ENCODE data around the gene MESP1.
"Not testable (repeated sequence)": the region's sequence is repeated elsewhere in the genome, so short reads cannot be mapped to it uniquely, and the experiment has no call there.

MESP1 gene, protein sequence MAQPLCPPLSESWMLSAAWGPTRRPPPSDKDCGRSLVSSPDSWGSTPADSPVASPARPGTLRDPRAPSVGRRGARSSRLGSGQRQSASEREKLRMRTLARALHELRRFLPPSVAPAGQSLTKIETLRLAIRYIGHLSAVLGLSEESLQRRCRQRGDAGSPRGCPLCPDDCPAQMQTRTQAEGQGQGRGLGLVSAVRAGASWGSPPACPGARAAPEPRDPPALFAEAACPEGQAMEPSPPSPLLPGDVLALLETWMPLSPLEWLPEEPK

DNA sequence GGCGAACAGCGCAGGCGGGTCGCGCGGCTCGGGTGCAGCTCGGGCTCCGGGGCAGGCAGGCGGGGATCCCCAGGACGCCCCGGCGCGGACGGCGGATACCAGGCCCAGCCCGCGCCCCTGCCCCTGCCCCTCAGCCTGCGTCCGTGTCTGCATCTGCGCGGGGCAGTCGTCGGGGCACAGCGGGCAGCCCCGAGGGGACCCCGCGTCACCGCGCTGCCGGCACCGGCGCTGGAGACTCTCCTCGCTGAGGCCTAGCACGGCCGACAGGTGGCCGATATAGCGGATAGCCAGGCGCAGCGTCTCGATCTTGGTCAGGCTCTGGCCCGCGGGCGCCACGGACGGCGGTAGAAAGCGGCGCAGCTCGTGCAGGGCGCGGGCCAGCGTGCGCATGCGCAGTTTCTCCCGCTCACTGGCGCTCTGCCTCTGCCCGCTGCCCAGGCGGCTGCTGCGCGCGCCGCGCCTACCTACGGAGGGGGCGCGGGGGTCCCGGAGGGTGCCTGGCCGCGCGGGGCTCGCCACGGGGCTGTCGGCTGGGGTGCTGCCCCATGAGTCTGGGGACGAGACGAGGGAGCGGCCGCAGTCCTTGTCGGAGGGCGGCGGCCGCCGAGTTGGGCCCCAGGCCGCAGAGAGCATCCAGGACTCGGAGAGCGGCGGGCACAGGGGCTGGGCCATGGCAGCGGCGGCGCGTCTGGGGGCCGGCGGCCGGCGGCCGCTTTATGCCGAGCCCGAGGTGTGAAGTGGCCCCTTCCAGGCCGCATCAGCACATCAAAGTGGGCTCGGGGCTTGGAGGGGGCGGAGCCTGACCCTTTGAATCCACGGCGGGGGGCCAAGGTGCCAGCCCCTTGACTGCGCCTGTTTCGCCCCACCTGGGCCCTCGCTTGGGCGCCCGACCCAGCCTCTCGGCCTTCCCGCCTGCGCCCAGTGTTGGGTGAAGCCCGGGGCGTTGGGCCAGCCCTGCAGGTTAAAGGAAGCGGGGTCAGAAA is at the start of gene MESP1:
MESP1 (minus strand) TSS at position 690 of the 983 bp plus-strand sequence; CDS start at position 672, 18 bp downstream.
- peak within 1 kb of the TSS; percentile 58; the same call in 1 of the 2 replicates for H3K4me3 ChIP-seq (ENCODE audit: low read length)
- TF ChIP-seq ZNF274 (IDR thresholded peaks at IDR 0.05; ENCODE audit: low read depth, low read length), result no peak

DNA sequence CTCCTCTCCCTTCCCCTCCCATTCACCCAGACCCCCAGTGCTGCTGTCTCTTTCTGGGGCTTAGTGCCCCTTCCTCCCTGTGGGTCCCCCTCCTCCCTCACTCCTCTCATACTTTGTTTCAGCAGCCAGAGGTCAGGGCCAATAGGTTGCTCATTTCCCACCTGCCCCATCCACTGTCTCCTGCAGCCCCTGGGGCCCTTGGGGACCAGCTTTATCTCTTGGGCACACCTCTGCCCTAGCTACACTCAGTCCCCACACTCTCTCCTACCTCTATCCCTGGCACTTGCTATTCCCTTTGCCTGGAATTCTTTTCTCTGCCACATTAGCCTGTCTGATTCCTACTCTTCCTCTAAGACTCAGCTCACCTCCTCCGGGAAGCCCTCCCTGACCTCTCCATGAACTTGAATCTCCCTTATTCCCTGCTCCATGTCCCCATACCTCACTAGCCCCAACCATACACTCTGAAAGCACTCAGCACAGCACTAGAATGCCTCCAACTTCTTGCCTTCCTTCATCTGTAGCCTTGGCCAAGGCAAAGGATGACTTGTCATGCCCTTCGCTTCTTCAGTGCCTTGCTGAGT is 49.0 kb upstream of the MESP1 start:
- H3K4me3 ChIP-seq (ENCODE audit: low read length), result no peak overlapping the region
- no peak for TF ChIP-seq ZNF274 (IDR thresholded peaks at IDR 0.05; ENCODE audit: low read depth, low read length)

DNA sequence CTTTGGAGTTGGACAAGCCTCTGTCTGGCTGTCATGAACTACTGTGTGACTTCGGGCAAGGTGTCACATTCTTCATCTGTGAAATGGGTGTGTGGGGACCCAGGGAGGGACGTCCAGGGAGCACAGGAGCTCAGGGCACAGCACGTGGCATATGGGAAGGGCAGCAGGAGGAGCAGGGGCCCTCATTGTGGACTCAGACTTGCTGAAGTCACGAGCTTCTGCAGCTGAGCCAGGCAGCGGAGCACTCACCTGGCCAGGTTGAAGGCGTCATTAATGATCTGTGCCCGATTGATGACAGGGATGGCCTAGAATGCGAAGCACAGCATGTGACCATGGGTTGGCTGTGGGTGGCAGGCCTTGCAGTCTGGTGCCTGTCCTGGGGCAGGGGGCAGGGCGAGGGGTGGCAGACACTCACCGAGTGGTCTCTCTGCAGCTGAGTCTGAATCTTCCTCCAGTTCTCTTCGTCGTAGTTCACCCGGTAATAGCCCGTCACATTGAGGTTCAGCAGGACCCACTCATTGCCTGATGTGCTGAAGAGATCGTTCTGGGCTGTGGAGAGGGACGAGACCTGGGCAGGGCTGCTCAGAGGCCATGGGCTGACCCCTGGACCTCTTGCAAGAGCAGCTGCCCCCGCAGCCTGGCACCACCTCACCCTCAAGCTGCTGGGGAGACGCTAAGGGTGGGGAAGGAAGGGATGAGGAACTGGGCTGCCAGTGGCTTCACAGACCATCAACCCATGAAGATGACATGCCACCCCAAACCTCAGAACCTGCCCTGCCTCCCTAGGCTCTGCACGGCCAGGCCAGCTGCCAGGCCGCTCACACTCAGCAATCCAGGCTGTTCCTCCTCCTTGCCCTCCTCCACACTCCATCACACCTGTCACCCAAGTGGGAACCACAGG is 48.2 kb upstream of the MESP1 start:
- no peak for TF ChIP-seq ZNF274 (IDR thresholded peaks at IDR 0.05; ENCODE audit: low read depth, low read length)
- no peak overlapping the region for H3K4me3 ChIP-seq (ENCODE audit: low read length)

DNA sequence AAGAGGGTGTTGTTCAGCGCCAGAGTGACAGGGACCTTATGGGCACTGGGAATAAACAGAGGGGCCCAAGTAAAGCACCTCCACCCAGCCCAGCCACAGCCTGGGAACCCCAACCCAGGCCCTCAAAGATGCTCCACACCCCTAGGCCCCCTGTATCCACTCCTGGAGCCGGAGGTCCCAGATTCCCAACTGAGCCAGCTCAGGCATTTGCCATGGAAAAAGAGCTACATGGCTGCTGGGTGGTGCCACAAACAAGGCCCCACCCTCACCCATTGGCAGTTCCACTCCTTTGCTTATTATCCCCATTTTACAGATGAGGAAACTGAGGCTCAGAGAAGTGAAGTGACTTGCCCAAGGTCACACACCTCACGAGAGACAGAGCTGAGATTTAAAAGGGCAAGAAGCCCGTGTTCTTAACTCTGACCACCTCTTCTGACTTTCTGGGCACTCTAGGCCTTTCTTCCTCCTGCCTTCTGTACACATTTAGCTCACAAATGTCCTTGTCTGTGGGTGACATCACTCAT is 46.7 kb upstream of the MESP1 start:
- no peak overlapping the region for H3K4me3 ChIP-seq (ENCODE audit: low read length)
- no peak for TF ChIP-seq ZNF274 (IDR thresholded peaks at IDR 0.05; ENCODE audit: low read depth, low read length)

DNA sequence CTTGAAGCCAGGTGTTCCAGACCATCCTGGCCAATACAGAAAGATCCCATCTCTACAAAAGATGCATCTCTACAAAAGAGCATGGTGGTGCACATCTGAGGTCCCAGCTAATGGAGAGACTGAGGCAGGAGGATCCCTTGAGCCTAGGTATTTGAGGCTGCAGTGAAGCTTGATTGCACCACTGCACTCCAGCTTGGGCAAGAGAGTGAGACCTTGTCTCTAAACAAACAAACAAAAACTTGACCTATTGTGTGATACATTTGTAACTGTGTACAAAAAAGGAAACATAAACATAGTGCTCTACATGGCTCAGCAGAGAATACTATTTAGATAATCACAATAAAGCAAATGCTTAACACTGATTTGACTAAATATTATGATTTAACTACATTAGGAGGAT is 44.9 kb upstream of the MESP1 start:
- TF ChIP-seq ZNF274 (IDR thresholded peaks at IDR 0.05; ENCODE audit: low read depth, low read length), result no peak
- no peak overlapping the region for H3K4me3 ChIP-seq (ENCODE audit: low read length)

GRCh38 chr15:89794627-89795241 is 43.7 kb upstream of the MESP1 start:
- TF ChIP-seq ZNF274 (IDR thresholded peaks at IDR 0.05; ENCODE audit: low read depth, low read length), result no peak
- H3K4me3 ChIP-seq (ENCODE audit: low read length), result no peak overlapping the region

DNA sequence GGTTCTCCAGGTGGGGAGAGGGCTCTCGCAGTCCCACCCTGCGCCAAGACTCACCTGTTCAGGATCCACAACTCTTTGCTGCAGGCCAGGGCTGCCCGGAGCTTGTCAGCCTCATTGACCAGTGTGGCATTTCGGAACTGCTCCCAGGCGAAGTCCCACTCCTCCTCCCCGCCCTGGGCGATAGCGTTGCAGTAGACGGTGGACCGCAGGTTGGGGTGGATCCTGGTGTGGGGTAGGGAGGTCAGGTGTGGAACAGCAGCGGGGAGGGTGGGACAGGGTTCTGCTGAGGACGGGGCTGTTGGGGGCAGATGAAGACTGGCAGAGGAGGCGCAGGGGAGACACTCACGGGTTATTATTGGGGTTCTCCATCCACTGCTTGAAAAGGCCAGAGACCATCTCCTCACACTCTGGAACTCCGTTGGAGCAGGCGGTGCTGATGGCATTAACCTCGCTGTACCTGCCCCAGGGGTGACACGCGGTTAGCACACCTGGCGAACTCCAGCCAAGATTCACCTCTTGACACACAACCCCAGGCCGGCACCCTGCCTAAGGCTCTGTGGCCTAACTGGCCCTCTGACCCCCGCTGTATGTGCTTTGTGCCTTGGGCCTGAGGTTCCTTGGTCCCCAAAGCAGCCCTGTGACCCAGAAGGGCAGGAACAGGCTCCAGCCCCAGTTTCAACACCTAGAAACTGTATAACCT is 41.2 kb upstream of the MESP1 start:
- no peak overlapping the region for H3K4me3 ChIP-seq (ENCODE audit: low read length)
- TF ChIP-seq ZNF274 (IDR thresholded peaks at IDR 0.05; ENCODE audit: low read depth, low read length), result no peak

DNA sequence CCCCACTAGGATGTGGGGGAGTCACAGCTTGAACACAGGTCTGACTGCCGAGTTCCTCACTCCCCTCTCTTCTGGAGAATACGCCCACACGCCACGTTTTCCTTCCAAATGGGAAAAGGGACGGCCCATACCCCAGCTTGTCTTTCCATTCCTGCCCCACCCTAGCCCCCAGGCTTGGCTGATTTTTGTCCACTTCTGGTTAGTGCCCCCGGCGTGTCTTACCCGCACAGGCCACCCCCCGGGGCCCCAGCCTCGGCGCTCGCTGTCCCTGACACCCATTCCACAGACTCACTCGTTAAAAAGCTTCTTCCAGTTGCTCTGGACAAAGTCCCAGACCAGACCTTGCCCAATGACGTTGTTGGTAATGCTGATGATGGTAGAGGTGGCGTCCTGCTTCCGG is 39.6 kb upstream of the MESP1 start:
- TF ChIP-seq ZNF274 (IDR thresholded peaks at IDR 0.05; ENCODE audit: low read depth, low read length), result no peak
- H3K4me3 ChIP-seq (ENCODE audit: low read length), result no peak overlapping the region

GRCh38 chr15:89790206-89790605 is 39.2 kb upstream of the MESP1 start:
- TF ChIP-seq ZNF274 (IDR thresholded peaks at IDR 0.05; ENCODE audit: low read depth, low read length), result no peak

DNA sequence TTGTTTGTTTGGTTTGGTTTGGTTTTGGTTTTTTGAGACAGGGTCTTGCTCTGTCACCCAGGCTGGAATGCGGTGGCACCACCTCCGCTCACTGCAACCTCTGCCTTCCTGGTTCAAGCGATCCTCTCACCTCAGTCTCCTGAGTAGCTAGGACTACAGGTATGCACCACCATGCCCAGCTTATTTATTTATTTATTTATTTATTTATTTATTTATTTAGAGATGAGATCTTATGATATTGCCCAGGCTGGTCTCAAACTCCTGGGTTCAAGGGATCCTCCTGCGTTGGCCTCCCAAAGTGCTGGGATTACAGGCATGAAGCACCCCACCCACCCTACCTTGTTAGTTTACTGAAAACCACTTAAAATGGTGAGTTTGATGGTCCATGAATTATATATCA is 37.5 kb upstream of the MESP1 start:
- H3K4me3 ChIP-seq (ENCODE audit: low read length), result not testable (repeated sequence)

More at GRCh38 chr15:89790206-89790605, 39.2 kb upstream of the MESP1 start:
- no peak overlapping the region for H3K4me3 ChIP-seq (ENCODE audit: low read length)

DNA sequence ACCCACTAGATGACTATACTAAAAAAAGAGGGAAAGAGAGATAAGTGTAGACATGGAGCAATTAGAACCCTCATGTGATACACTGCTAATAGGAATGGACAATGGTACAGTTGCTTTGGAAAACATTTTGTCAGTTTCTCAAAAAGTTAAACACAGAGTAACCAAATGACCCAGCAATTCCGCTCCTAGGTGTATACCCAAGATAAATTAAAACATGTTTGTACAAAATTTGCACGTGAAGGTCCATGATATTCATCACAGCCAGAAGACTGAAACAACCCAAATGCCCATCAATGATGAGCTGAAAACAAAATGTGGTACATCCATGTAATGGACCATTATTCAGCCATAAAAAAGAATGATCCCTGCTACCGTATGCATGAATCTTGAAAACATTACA is 36.9 kb upstream of the MESP1 start:
- H3K4me3 ChIP-seq (ENCODE audit: low read length), result no peak overlapping the region
- no peak for TF ChIP-seq ZNF274 (IDR thresholded peaks at IDR 0.05; ENCODE audit: low read depth, low read length)

DNA sequence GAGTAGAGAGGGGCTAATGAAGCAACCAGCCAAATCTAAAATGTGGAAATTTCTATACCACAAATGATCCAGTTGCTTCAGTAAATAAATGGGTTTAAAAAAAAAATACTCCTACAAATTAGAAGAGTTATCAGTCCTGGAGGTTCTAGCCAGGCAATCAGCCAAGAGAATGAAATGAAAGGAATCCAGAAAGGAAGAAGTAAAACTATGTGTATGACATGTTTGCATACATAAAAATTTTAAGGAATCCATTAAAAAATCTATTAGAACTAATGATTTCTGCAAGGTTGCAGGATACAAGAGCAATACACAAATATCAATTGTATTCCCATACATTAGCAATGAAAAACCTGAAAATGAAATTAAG is 34.7 kb upstream of the MESP1 start:
- H3K4me3 ChIP-seq (ENCODE audit: low read length), result no peak overlapping the region
- TF ChIP-seq ZNF274 (IDR thresholded peaks at IDR 0.05; ENCODE audit: low read depth, low read length), result no peak
